ENCODE results near the gene OTOS. TPM values are rescaled to one million over a fixed set of nuclear protein-coding genes. Genes with fewer than 3 reads are reported as not detected.

OTOS gene
- total RNA-seq, 2 experiments from 2014 or later = not detected

DNA sequence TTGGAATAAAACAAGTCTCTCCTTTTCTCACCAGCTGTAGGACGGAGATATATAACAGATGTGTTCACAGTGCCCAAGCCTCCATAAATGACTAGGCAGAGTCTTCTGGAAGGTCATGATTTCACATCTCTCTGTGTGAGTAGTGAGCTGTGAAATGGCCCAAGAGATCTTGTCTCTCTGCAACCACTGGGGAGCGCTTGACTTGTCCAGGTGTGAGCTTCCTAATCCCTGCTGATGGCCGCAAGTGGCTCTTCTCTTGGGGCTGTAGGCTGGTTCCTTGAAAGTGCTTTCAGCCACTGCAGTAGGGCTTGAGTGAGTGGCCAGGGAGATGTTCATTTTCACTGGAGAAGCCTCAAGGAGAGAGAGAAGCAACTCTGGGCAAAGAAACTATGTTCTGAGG lies 38.1 kb upstream of the OTOS start:
- no TSS peak for BruUV-seq (replicated peaks)
- Histone ChIP-seq H3K36me3 (ENCODE audit: insufficient read depth, low read length) (no peaks in the 10 kb centered on the region), H3K27ac (ENCODE audit: low read depth, low read length, poor library complexity, severe bottlenecking) (no peak overlapping the region), H3K9me3 (ENCODE audit: low read length) (no peaks in the 10 kb centered on the region), H4K20me1 (ENCODE audit: insufficient read depth, low read length) (no peaks in the 10 kb centered on the region), H3K4me1 (ENCODE audit: insufficient read depth, low read length, poor library complexity, severe bottlenecking) (no peaks in the 10 kb centered on the region), H3K4me3 (ENCODE audit: low read depth, low read length, poor library complexity, severe bottlenecking) (no peak overlapping the region), H3K4me2 (ENCODE audit: low read length) (no peak overlapping the region), H2AFZ (ENCODE audit: low read length) (no peak overlapping the region), H3K9me2 (ENCODE audit: insufficient read depth, low read length) (no peaks in the 10 kb centered on the region), H3K79me2 (ENCODE audit: insufficient read depth, low read depth, low read length) (no peaks in the 10 kb centered on the region)
- CTCF ChIA-PET (ENCODE audit: unreplicated experiment) = no interaction called here
- no peak for TF ChIP-seq EZH2phosphoT487 (IDR thresholded peaks at IDR 0.05; ENCODE audit: borderline replicate concordance, low read depth, low read length)
- TF ChIP-seq, protein P1, sequence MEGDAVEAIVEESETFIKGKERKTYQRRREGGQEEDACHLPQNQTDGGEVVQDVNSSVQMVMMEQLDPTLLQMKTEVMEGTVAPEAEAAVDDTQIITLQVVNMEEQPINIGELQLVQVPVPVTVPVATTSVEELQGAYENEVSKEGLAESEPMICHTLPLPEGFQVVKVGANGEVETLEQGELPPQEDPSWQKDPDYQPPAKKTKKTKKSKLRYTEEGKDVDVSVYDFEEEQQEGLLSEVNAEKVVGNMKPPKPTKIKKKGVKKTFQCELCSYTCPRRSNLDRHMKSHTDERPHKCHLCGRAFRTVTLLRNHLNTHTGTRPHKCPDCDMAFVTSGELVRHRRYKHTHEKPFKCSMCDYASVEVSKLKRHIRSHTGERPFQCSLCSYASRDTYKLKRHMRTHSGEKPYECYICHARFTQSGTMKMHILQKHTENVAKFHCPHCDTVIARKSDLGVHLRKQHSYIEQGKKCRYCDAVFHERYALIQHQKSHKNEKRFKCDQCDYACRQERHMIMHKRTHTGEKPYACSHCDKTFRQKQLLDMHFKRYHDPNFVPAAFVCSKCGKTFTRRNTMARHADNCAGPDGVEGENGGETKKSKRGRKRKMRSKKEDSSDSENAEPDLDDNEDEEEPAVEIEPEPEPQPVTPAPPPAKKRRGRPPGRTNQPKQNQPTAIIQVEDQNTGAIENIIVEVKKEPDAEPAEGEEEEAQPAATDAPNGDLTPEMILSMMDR (conservative IDR thresholded peaks at IDR 0.05; ENCODE audit: low read length) = 0 out of 2 replicates have a peak, but pooled peaks have one; percentile 25
- POLR2A ChIA-PET = no interaction called here
- intact Hi-C loops (cut with micrococcal nuclease; ENCODE audit: unreplicated experiment) = no loop called here
- DNase-seq (ENCODE audit: low spot score) = no peak

DNA sequence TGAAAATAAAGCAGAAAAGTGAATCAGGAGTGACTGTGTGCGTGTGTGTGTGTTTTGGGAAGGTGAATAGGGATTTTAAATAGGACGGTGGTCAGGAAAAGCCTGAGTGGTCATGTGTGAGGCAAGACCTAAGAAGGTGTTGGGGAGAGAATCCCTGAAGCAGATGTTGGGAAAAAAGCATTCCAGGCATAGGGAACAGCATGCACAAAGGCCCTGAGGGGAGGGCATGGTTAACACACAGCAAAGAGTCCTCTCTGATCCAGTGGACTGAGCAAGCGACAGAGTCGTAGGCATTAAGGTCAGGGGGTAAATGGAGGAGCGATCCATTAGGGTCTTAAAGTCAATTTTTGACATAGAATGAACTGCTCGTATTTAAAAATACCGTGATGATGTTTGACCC lies 34.0 kb upstream of the OTOS start:
- POLR2A ChIA-PET = no interaction called here
- intact Hi-C loops (cut with micrococcal nuclease; ENCODE audit: unreplicated experiment) = no loop called here
- Histone ChIP-seq H4K20me1 (ENCODE audit: insufficient read depth, low read length) (no peaks in the 10 kb centered on the region), H3K4me3 (ENCODE audit: low read depth, low read length, poor library complexity, severe bottlenecking) (no peak overlapping the region), H3K79me2 (ENCODE audit: insufficient read depth, low read depth, low read length) (no peaks in the 10 kb centered on the region), H2AFZ (ENCODE audit: low read length) (no peak overlapping the region), H3K36me3 (ENCODE audit: insufficient read depth, low read length) (no peaks in the 10 kb centered on the region), H3K9me2 (ENCODE audit: insufficient read depth, low read length) (no peaks in the 10 kb centered on the region), H3K4me1 (ENCODE audit: insufficient read depth, low read length, poor library complexity, severe bottlenecking) (no peaks in the 10 kb centered on the region), H3K27ac (ENCODE audit: low read depth, low read length, poor library complexity, severe bottlenecking) (no peak overlapping the region), H3K9me3 (ENCODE audit: low read length) (no peaks in the 10 kb centered on the region), H3K4me2 (ENCODE audit: low read length) (no peak overlapping the region)
- BruUV-seq (replicated peaks) = no TSS peak
- no peak for DNase-seq (ENCODE audit: low spot score)
- CTCF ChIA-PET (ENCODE audit: unreplicated experiment) = no interaction called here
- TF ChIP-seq, protein P1 (conservative IDR thresholded peaks at IDR 0.05; ENCODE audit: low read length) = no peak
- no peak for TF ChIP-seq EZH2phosphoT487 (IDR thresholded peaks at IDR 0.05; ENCODE audit: borderline replicate concordance, low read depth, low read length)

- H3K36me3 ChIP-seq (ENCODE audit: insufficient read depth, low read length) = no peaks in the 10 kb centered on the region
- no peaks in the 10 kb centered on the region for H4K20me1 ChIP-seq (ENCODE audit: insufficient read depth, low read length)
- H3K27ac ChIP-seq (ENCODE audit: low read depth, low read length, poor library complexity, severe bottlenecking) = no peak overlapping the region
- H3K9me3 ChIP-seq (ENCODE audit: low read length) = no peaks in the 10 kb centered on the region
- H2AFZ ChIP-seq (ENCODE audit: low read length) = no peak overlapping the region
- H3K4me3 ChIP-seq (ENCODE audit: low read depth, low read length, poor library complexity, severe bottlenecking) = no peak overlapping the region
- BruUV-seq (replicated peaks) = no TSS peak
- TF ChIP-seq, protein P1 (conservative IDR thresholded peaks at IDR 0.05; ENCODE audit: low read length) = no peak
- TF ChIP-seq EZH2phosphoT487 (IDR thresholded peaks at IDR 0.05; ENCODE audit: borderline replicate concordance, low read depth, low read length) = no peak
- ChIA-PET CTCF (ENCODE audit: unreplicated experiment) (no interaction called here), POLR2A (no interaction called here)
- DNase-seq (ENCODE audit: low spot score) = no peak
- H3K4me2 ChIP-seq (ENCODE audit: low read length) = no peak overlapping the region
- H3K9me2 ChIP-seq (ENCODE audit: insufficient read depth, low read length) = no peaks in the 10 kb centered on the region
- H3K79me2 ChIP-seq (ENCODE audit: insufficient read depth, low read depth, low read length) = no peaks in the 10 kb centered on the region
- H3K4me1 ChIP-seq (ENCODE audit: insufficient read depth, low read length, poor library complexity, severe bottlenecking) = no peaks in the 10 kb centered on the region
- intact Hi-C loops (cut with micrococcal nuclease; ENCODE audit: unreplicated experiment) = no loop called here
Measured at GRCh38 chr2:240172071-240172895, 31.8 kb upstream of the OTOS start.
